Activated B cell treated with CpG ODN at 0.5 μM for 24 hours (primary cell): ENCODE results near the gene ANXA5. TPM values are rescaled to one million over a fixed set of nuclear protein-coding genes. Genes with fewer than 3 reads are reported as not detected.

Source experiments
- ATAC-seq: fragments of 200-7000 bp; cut with Tn5 transposase; one replicate; pipeline ENCODE4 v1.10.0; 2021; ENCODE audit warnings: low read depth, mild to moderate bottlenecking, moderate library complexity
- CTCF ChIA-PET: fragments of 350-600 bp; sonication (Branson Sonifier 250); formaldehyde crosslinking; loops from one replicate; lab custom pipeline; 2021; ENCODE audit warnings: antibody characterized with exemption; lab: Charles Lee
- POLR2A ChIA-PET: fragments of 350-600 bp; sonication (Branson Sonifier 250); formaldehyde crosslinking; loops from one replicate; lab custom pipeline; 2021; ENCODE audit warnings: antibody characterized with exemption; lab: Charles Lee
- DNase-seq: peaks from one replicate; pipeline ENCODE4 v3.0.0; 2022
- H3K27ac Mint-ChIP-seq: one replicate; pipeline ENCODE4 v1.8.0; 2020; ENCODE audit warnings: mixed read lengths
- H3K27me3 Mint-ChIP-seq: one replicate; pipeline ENCODE4 v1.8.0; 2021; ENCODE audit warnings: mixed read lengths
- H3K36me3 Mint-ChIP-seq: one replicate; pipeline ENCODE4 v1.8.0; 2021; ENCODE audit warnings: low read depth, mixed read lengths
- H3K4me1 Mint-ChIP-seq: one replicate; pipeline ENCODE4 v1.8.0; 2021; ENCODE audit warnings: mixed read lengths
- H3K4me3 Mint-ChIP-seq: one replicate; pipeline ENCODE4 v1.8.0; 2020; ENCODE audit warnings: mild to moderate bottlenecking, mixed read lengths
- H3K9me3 Mint-ChIP-seq: one replicate; pipeline ENCODE4 v1.8.0; 2020; ENCODE audit warnings: mixed read lengths
- CTCF ChIP-seq: fragments of 200-600 bp; IDR thresholded peaks from one replicate; pipeline ENCODE4 v1.8.0; 2022; ENCODE audit warnings: antibody characterized with exemption, mild to moderate bottlenecking
- intact Hi-C: fragments of 100-400 bp; cut with micrococcal nuclease; formaldehyde crosslinking; loops from one replicate; pipeline ENCODE4 v1.15.1; 2024
- total RNA-seq: library from RNA; stranded (reverse); gene quantifications from 2 replicates; pipeline ENCODE4 v1.2.3, GENCODE V29; 2022

The ANXA5 gene
- total RNA-seq, 1 donor from 2014 or later = 89.9 TPM

- Mint-ChIP-seq H3K27ac (no peak overlapping the region), H3K9me3 (no peaks in the 10 kb centered on the region), H3K27me3 (peaks cover 8% of the 10 kb centered on the region), H3K36me3 (no peaks in the 10 kb centered on the region), H3K4me3 (no peak overlapping the region), H3K4me1 (no peaks in the 10 kb centered on the region)
- intact Hi-C loops = no loop called here
- TF ChIP-seq CTCF = no peak
- ATAC-seq (no peak), DNase-seq (no peak)
- ChIA-PET CTCF (no interaction called here), POLR2A (no interaction called here)
Observed at GRCh38 chr4:121633653-121634052, 63.1 kb downstream of the ANXA5 start.

GRCh38 chr4:121632636-121633035, 64.1 kb downstream of the ANXA5 start:
- Mint-ChIP-seq H3K27me3 (peaks cover 8% of the 10 kb centered on the region), H3K36me3 (no peaks in the 10 kb centered on the region), H3K9me3 (no peaks in the 10 kb centered on the region), H3K27ac (no peak overlapping the region), H3K4me1 (no peaks in the 10 kb centered on the region), H3K4me3 (no peak overlapping the region)
- ChIA-PET POLR2A (no interaction called here), CTCF (no interaction called here)
- DNase-seq (no peak), ATAC-seq (no peak)
- no peak for TF ChIP-seq CTCF
- intact Hi-C loops = no loop called here

Other genes starting within 250 kb of the ANXA5 start
- not detected in 2 replicates for gene SMIM43, start 68.2 kb upstream of the ANXA5 start, total RNA-seq
- 37.5 and 39.1 TPM in 2 replicates for gene EXOSC9, start 104.3 kb upstream of the ANXA5 start, total RNA-seq
- gene CCNA2, start 126.9 kb upstream of the ANXA5 start, total RNA-seq = 1.4 and 2.0 TPM in 2 replicates
- 7.5 and 9.4 TPM in 2 replicates for gene BBS7, start 173.5 kb upstream of the ANXA5 start, total RNA-seq